Measurements from ENCODE around the gene VSTM4. TPM values are rescaled to one million over a fixed set of nuclear protein-coding genes. Genes with fewer than 3 reads are reported as not detected.

Gene VSTM4
- total RNA-seq, 2 experiments from 2014 or later, result 0.10 TPM

DNA sequence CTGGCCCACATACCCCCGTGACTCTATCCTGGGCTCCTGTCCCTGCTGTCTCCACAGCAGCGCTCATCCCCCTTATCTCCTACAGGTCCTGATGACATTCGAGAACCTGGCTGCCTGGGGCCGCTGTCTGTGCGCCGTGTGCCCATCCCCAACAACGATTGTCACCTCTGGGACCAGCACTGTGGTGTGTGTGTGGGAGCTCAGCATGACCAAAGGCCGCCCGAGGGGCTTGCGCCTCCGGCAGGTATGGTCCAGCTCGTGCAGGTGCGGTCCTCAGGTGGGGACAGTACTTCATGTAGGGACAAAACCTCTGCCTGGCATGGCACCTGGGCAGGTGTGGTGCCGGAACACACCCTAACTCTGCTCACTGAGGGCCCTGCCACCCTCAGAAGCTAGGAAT is 145.3 kb downstream of the VSTM4 start:
- Mint-ChIP-seq H3K27me3 (peaks cover 8% of the 10 kb centered on the region), H3K9me3 (no peaks in the 10 kb centered on the region), H3K4me3 (no peak overlapping the region), H3K27ac (no peak overlapping the region), H3K36me3 (ENCODE audit: low read depth) (no peaks in the 10 kb centered on the region), H3K4me1 (peaks cover 9% of the 10 kb centered on the region)
- no peak for DNase-seq
- CTCF ChIA-PET, result interaction anchor here (1.2 kb wide), 1 partner anchor 313 kb away, joined by 4 read pairs; no protein-coding TSS in a partner anchor
- POLR2A ChIA-PET, result no interaction called here

GRCh38 chr10:48968036-48968435 is 147.3 kb downstream of the VSTM4 start:
- DNase-seq, result no peak
- no peaks in the 10 kb centered on the region for H3K9me3 Mint-ChIP-seq
- peaks cover 9% of the 10 kb centered on the region for H3K4me1 Mint-ChIP-seq
- H3K27me3 Mint-ChIP-seq, result peaks cover 11% of the 10 kb centered on the region
- no peaks in the 10 kb centered on the region for H3K36me3 Mint-ChIP-seq (ENCODE audit: low read depth)
- CTCF ChIA-PET, result no interaction called here
- H3K4me3 Mint-ChIP-seq, result no peak overlapping the region
- H3K27ac Mint-ChIP-seq, result no peak overlapping the region
- POLR2A ChIA-PET, result no interaction called here

- Mint-ChIP-seq H3K27ac (no peak overlapping the region), H3K27me3 (peaks cover 18% of the 10 kb centered on the region), H3K36me3 (ENCODE audit: low read depth) (no peaks in the 10 kb centered on the region), H3K4me3 (no peak overlapping the region), H3K4me1 (peaks cover 3% of the 10 kb centered on the region), H3K9me3 (no peaks in the 10 kb centered on the region)
- ChIA-PET POLR2A (no interaction called here), CTCF (interaction anchor here (0.7 kb wide), 1 partner anchor 309 kb away, joined by 3 read pairs; no protein-coding TSS in a partner anchor)
- no peak for DNase-seq
Measured at GRCh38 chr10:48965460-48965859, 149.9 kb downstream of the VSTM4 start.

Other genes starting within 250 kb of the VSTM4 start
- not detected for gene LRRC18, start 175.7 kb downstream of the VSTM4 start, total RNA-seq
- gene FAM170B, start 18.5 kb upstream of the VSTM4 start, total RNA-seq, result under 1 TPM; 0.15 to 0.33 TPM
- 100 to 1,000 TPM in 1 of 2 experiments, 10 to 100 TPM in 1; 98.2 to 100 TPM for gene TMEM273, start 72.9 kb upstream of the VSTM4 start, total RNA-seq
- gene C10orf71, start 183.6 kb upstream of the VSTM4 start, total RNA-seq, result not detected